ENCODE results near the gene LMOD2. TPM values are rescaled to one million over a fixed set of nuclear protein-coding genes. Genes with fewer than 3 reads are reported as not detected.

LMOD2 gene
- total and polyA plus RNA-seq, 2 experiments from 2014 or later = not detected

- Mint-ChIP-seq H3K27me3 (ENCODE audit: insufficient read depth, low read depth, poor library complexity) (peaks cover 4% of the 10 kb centered on the region), H3K4me3 (no peak overlapping the region), H3K9me3 (no peaks in the 10 kb centered on the region; the same call in 2 of the 3 replicates), H3K27ac (no peak overlapping the region), H3K36me3 (ENCODE audit: low read depth) (no peaks in the 10 kb centered on the region), H3K4me1 (peaks cover 6% of the 10 kb centered on the region; the same call in 2 of the 3 replicates)
- H3K4me1 ChIP-seq (ENCODE audit: insufficient read depth) = no peaks in the 10 kb centered on the region
- ATAC-seq (no peak), DNase-seq (ENCODE audit: low spot score) (no peak)
- H3K27ac ChIP-seq (ENCODE audit: low read depth) = no peak overlapping the region
- no peak overlapping the region for H3K4me2 ChIP-seq
- H2AFZ ChIP-seq = no peak overlapping the region
- no peaks in the 10 kb centered on the region for H3F3A ChIP-seq (replicated peaks; ENCODE audit: low read depth)
- H4K20me1 ChIP-seq (replicated peaks; ENCODE audit: insufficient read depth) = no peaks in the 10 kb centered on the region
- no peaks in the 10 kb centered on the region for H3K79me2 ChIP-seq (replicated peaks; ENCODE audit: insufficient read depth)
- no peak overlapping the region for H3K4me3 ChIP-seq
- no peaks in the 10 kb centered on the region for H3K36me3 ChIP-seq (ENCODE audit: insufficient read depth)
- no peak for TF ChIP-seq ZNF114 (CRISPR knock-in tag; IDR thresholded peaks at IDR 0.05)
- TF ChIP-seq CTCF (conservative IDR thresholded peaks at IDR 0.05; ENCODE audit: low read depth in 2 of 2) = no peak
- no peak for TF ChIP-seq CREB1 (CRISPR knock-in tag; IDR thresholded peaks at IDR 0.05; ENCODE audit: low read depth)
- no peak for TF ChIP-seq EZH2phosphoT487 (IDR thresholded peaks at IDR 0.05; ENCODE audit: unreplicated experiment)
- no peak for TF ChIP-seq ZNF462 (CRISPR knock-in tag; IDR thresholded peaks at IDR 0.05)
- no peak for TF ChIP-seq JUNB (IDR thresholded peaks at IDR 0.05; ENCODE audit: unreplicated experiment)
- TF ChIP-seq POLR2AphosphoS5 (IDR thresholded peaks at IDR 0.05; ENCODE audit: low read depth) = no peak
- TF ChIP-seq ZNF331 (CRISPR knock-in tag; IDR thresholded peaks at IDR 0.05; ENCODE audit: low read depth) = no peak
- no peak for TF ChIP-seq REST (IDR thresholded peaks at IDR 0.05; ENCODE audit: unreplicated experiment)
- no peak for TF ChIP-seq NANOG (IDR thresholded peaks at IDR 0.05; ENCODE audit: borderline replicate concordance)
- no peak for TF ChIP-seq STAT1 (IDR thresholded peaks at IDR 0.05; ENCODE audit: unreplicated experiment)
- H3K9me2 ChIP-seq (ENCODE audit: insufficient read depth) = no peaks in the 10 kb centered on the region
- no peaks in the 10 kb centered on the region for H3K27me3 ChIP-seq (ENCODE audit: insufficient read depth)
These were observed 48.2 kb upstream of the LMOD2 start for GRCh38 chr7:123607423-123607975.
